Measurements from ENCODE around the gene ZNF136. TPM values are rescaled to one million over a fixed set of nuclear protein-coding genes. Genes with fewer than 3 reads are reported as not detected.
A peak's percentile ranks its signal among the peaks of the same experiment; 100 is the strongest.

ZNF136 gene
- total and polyA plus RNA-seq, 2 of the 13 experiments (the other 11 are each of a cell fraction or from before 2014, with no cell fraction given): 2.5 to 10.2 TPM

DNA sequence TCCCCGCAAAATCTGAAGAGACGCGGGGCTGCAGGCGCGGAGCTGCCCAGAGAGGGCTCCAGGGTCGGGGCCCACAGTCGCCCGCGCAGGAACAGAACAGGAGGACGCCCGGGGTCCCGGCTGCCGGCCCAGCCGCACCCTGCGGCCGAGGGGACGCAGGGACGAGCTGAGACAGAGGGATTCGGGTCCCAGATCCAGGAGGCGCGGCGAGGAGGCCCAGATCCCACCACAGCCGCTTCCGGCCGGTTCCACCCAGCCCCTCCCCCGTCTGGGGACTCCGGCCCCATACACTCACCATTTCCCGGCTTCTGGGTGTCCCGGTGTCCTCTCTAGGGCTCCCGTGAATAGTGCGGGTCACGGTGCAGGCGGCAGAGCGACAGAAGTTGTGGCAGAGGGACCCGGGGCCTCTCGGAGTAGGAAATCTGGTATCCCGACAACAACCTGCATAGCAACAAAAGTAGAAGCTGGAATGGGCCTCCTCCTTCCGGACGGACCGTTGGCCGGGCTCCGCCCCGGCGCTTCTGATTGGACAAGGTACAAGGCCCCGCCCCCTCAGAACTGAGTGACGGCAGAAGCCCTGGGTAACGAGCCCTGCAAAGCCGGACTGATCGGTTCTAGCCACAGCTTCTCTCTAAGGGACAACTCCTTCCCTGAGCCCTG, 22.9 kb upstream of the ZNF136 start, which contains the start of gene ZNF20 (continued):
- TF ChIP-seq CAMTA2 (CRISPR knock-in tag; IDR thresholded peaks at IDR 0.05; ENCODE audit: borderline replicate concordance): no peak
- no peak for TF ChIP-seq IKZF1 (IDR thresholded peaks at IDR 0.05)
- TF ChIP-seq ZNF552 (CRISPR knock-in tag; IDR thresholded peaks at IDR 0.05; ENCODE audit: borderline replicate concordance): 0 out of 2 replicates have a peak, but pooled peaks have one; percentile 45
- TF ChIP-seq, protein P1, sequence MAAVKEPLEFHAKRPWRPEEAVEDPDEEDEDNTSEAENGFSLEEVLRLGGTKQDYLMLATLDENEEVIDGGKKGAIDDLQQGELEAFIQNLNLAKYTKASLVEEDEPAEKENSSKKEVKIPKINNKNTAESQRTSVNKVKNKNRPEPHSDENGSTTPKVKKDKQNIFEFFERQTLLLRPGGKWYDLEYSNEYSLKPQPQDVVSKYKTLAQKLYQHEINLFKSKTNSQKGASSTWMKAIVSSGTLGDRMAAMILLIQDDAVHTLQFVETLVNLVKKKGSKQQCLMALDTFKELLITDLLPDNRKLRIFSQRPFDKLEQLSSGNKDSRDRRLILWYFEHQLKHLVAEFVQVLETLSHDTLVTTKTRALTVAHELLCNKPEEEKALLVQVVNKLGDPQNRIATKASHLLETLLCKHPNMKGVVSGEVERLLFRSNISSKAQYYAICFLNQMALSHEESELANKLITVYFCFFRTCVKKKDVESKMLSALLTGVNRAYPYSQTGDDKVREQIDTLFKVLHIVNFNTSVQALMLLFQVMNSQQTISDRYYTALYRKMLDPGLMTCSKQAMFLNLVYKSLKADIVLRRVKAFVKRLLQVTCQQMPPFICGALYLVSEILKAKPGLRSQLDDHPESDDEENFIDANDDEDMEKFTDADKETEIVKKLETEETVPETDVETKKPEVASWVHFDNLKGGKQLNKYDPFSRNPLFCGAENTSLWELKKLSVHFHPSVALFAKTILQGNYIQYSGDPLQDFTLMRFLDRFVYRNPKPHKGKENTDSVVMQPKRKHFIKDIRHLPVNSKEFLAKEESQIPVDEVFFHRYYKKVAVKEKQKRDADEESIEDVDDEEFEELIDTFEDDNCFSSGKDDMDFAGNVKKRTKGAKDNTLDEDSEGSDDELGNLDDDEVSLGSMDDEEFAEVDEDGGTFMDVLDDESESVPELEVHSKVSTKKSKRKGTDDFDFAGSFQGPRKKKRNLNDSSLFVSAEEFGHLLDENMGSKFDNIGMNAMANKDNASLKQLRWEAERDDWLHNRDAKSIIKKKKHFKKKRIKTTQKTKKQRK (IDR thresholded peaks at IDR 0.05; ENCODE audit: low read length): no peak
- no peak for TF ChIP-seq ZBTB7A (CRISPR knock-in tag; IDR thresholded peaks at IDR 0.05)
- TF ChIP-seq NCOA1 (CRISPR knock-in tag; IDR thresholded peaks at IDR 0.05): 0 out of 2 replicates have a peak, but pooled peaks have one; percentile 41
- no peak for TF ChIP-seq ZNF180 (CRISPR knock-in tag; IDR thresholded peaks at IDR 0.05; ENCODE audit: borderline replicate concordance, low read depth)
- TF ChIP-seq ZNF619 (CRISPR knock-in tag; IDR thresholded peaks at IDR 0.05): no peak
- TF ChIP-seq, protein P2, sequence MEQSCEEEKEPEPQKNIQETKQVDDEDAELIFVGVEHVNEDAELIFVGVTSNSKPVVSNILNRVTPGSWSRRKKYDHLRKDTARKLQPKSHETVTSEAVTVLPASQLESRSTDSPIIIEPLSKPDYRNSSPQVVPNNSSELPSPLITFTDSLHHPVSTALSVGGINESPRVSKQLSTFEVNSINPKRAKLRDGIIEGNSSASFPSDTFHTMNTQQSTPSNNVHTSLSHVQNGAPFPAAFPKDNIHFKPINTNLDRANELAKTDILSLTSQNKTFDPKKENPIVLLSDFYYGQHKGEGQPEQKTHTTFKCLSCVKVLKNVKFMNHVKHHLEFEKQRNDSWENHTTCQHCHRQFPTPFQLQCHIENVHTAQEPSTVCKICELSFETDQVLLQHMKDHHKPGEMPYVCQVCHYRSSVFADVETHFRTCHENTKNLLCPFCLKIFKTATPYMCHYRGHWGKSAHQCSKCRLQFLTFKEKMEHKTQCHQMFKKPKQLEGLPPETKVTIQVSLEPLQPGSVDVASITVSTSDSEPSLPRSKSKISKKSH (CRISPR knock-in tag; IDR thresholded peaks at IDR 0.05; ENCODE audit: borderline replicate concordance): no peak
- TF ChIP-seq TEAD2 (CRISPR knock-in tag; IDR thresholded peaks at IDR 0.05): no peak
- TF ChIP-seq ZNF563 (CRISPR knock-in tag; IDR thresholded peaks at IDR 0.05): no peak
- TF ChIP-seq, protein P3, sequence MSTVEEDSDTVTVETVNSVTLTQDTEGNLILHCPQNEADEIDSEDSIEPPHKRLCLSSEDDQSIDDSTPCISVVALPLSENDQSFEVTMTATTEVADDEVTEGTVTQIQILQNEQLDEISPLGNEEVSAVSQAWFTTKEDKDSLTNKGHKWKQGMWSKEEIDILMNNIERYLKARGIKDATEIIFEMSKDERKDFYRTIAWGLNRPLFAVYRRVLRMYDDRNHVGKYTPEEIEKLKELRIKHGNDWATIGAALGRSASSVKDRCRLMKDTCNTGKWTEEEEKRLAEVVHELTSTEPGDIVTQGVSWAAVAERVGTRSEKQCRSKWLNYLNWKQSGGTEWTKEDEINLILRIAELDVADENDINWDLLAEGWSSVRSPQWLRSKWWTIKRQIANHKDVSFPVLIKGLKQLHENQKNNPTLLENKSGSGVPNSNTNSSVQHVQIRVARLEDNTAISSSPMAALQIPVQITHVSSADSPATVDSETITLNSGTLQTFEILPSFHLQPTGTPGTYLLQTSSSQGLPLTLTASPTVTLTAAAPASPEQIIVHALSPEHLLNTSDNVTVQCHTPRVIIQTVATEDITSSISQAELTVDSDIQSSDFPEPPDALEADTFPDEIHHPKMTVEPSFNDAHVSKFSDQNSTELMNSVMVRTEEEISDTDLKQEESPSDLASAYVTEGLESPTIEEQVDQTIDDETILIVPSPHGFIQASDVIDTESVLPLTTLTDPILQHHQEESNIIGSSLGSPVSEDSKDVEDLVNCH (CRISPR knock-in tag; IDR thresholded peaks at IDR 0.05): no peak
- TF ChIP-seq ZNF44 (CRISPR knock-in tag; IDR thresholded peaks at IDR 0.05): 0 out of 2 replicates have a peak, but pooled peaks have one; percentile 23
- no peak for TF ChIP-seq FOXA1 (IDR thresholded peaks at IDR 0.05)
- TF ChIP-seq FOXA1 (CRISPR knock-in tag; IDR thresholded peaks at IDR 0.05): no peak
- TF ChIP-seq FOXP1 (IDR thresholded peaks at IDR 0.05): no peak
- TF ChIP-seq FOXP1 (CRISPR knock-in tag; IDR thresholded peaks at IDR 0.05): no peak
- TF ChIP-seq HNRNPUL1 (IDR thresholded peaks at IDR 0.05; ENCODE audit: low read depth, low read length): no peak
- TF ChIP-seq SIX4 (CRISPR knock-in tag; IDR thresholded peaks at IDR 0.05): no peak
- TF ChIP-seq PRMT3 (CRISPR knock-in tag; IDR thresholded peaks at IDR 0.05; ENCODE audit: borderline replicate concordance, low read depth): no peak
- no peak for TF ChIP-seq ZMYM2 (CRISPR knock-in tag; IDR thresholded peaks at IDR 0.05)
- no peak for TF ChIP-seq POGZ (CRISPR knock-in tag; IDR thresholded peaks at IDR 0.05)
- TF ChIP-seq, protein P4, sequence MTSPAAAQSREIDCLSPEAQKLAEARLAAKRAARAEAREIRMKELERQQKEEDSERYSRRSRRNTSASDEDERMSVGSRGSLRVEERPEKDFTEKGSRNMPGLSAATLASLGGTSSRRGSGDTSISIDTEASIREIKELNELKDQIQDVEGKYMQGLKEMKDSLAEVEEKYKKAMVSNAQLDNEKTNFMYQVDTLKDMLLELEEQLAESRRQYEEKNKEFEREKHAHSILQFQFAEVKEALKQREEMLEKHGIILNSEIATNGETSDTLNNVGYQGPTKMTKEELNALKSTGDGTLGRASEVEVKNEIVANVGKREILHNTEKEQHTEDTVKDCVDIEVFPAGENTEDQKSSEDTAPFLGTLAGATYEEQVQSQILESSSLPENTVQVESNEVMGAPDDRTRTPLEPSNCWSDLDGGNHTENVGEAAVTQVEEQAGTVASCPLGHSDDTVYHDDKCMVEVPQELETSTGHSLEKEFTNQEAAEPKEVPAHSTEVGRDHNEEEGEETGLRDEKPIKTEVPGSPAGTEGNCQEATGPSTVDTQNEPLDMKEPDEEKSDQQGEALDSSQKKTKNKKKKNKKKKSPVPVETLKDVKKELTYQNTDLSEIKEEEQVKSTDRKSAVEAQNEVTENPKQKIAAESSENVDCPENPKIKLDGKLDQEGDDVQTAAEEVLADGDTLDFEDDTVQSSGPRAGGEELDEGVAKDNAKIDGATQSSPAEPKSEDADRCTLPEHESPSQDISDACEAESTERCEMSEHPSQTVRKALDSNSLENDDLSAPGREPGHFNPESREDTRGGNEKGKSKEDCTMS (CRISPR knock-in tag; conservative IDR thresholded peaks at IDR 0.05): no peak

All from HepG2 (cell line).